PC-3 (cell line): ENCODE measurements around the gene ZNF768. TPM values are rescaled to one million over a fixed set of nuclear protein-coding genes. Genes with fewer than 3 reads are reported as not detected.

Experiments
- ATAC-seq: fragments of 200-7000 bp; cut with Tn5 transposase; 2 replicates; pipeline ENCODE4 v1.9.1; 2020; ENCODE audit warnings: mild to moderate bottlenecking, moderate library complexity
- BruUV-seq: library from RNA; stranded (reverse); fragments of 400-500 nt; replicated peaks from 2 replicates; lab custom pipeline; 2021; lab: Mats Ljungman, UMichigan
- CTCF ChIA-PET: fragments of 300-600 bp; sonication (Branson Sonifier 250); formaldehyde crosslinking; loops from one replicate; lab custom pipeline; 2022; ENCODE audit warnings: antibody characterized with exemption; lab: Charles Lee
- POLR2A ChIA-PET: fragments of 300-600 bp; sonication (Branson Sonifier 250); formaldehyde crosslinking; loops from one replicate; lab custom pipeline; 2022; ENCODE audit warnings: antibody characterized with exemption; ENCODE audit not compliant: unreplicated experiment; lab: Charles Lee
- DNase-seq: peaks from one replicate; pipeline ENCODE4 v3.0.0-alpha.2; 2015
- H2AFZ ChIP-seq: fragments of 300-600 bp; sonication (generic); 2 replicates; pipeline ENCODE4 v1.6.0; 2016; ENCODE audit warnings: antibody characterized with exemption, low read length
- H3F3A ChIP-seq: fragments of 300-600 bp; sonication (generic); one replicate; pipeline ENCODE4 v1.6.0; 2017; ENCODE audit warnings: antibody characterized with exemption, low read length, control low read depth, mild to moderate bottlenecking; ENCODE audit not compliant: unreplicated experiment
- H3K27ac ChIP-seq: fragments of 300-600 bp; sonication (generic); 2 replicates; pipeline ENCODE4 v1.5.1; 2016; ENCODE audit warnings: mild to moderate bottlenecking, low read length
- H3K27me3 ChIP-seq: fragments of 300-600 bp; sonication (generic); 2 replicates; pipeline ENCODE4 v1.6.1; 2016; ENCODE audit warnings: low read length, mixed read lengths
- H3K36me3 ChIP-seq: fragments of 300-600 bp; sonication (generic); 2 replicates; pipeline ENCODE4 v1.6.1; 2016; ENCODE audit warnings: low read depth, mixed run types, low read length, mixed read lengths
- H3K4me1 ChIP-seq: fragments of 300-600 bp; sonication (generic); 2 replicates; pipeline ENCODE4 v1.5.1; 2016; ENCODE audit warnings: low read length; ENCODE audit not compliant: insufficient read depth
- H3K4me2 ChIP-seq: fragments of 300-600 bp; sonication (generic); 2 replicates; pipeline ENCODE4 v1.6.0; 2016; ENCODE audit warnings: low read length
- H3K4me3 ChIP-seq: fragments of 300-600 bp; sonication (generic); 2 replicates; pipeline ENCODE4 v1.5.1; 2016; ENCODE audit warnings: mild to moderate bottlenecking, low read length, mixed read lengths
- H3K79me2 ChIP-seq: fragments of 300-600 bp; sonication (generic); 2 replicates; pipeline ENCODE4 v1.6.1; 2017; ENCODE audit warnings: low read length, mixed read lengths
- H3K9ac ChIP-seq: fragments of 300-600 bp; sonication (generic); 2 replicates; pipeline ENCODE4 v1.6.0; 2016; ENCODE audit warnings: mild to moderate bottlenecking, low read length
- H3K9me2 ChIP-seq: fragments of 300-600 bp; sonication (generic); replicated peaks from 2 replicates; pipeline ENCODE4 v1.6.1; 2016; ENCODE audit warnings: mixed run types, low read length, mixed read lengths
- H3K9me3 ChIP-seq: fragments of 300-600 bp; sonication (generic); 2 replicates; pipeline ENCODE4 v1.6.1; 2016; ENCODE audit warnings: low read length, mixed read lengths
- H4K20me1 ChIP-seq: fragments of 300-600 bp; sonication (generic); 2 replicates; pipeline ENCODE4 v1.6.1; 2016; ENCODE audit warnings: low read length, mixed read lengths
- CTCF ChIP-seq: fragments of 300-600 bp; sonication (generic); conservative IDR thresholded peaks from 2 replicates; pipeline ENCODE4 v1.5.1; 2017; ENCODE audit warnings: antibody characterized with exemption, low read depth, mild to moderate bottlenecking, low read length
- EZH2 ChIP-seq: fragments of 300-600 bp; sonication (generic); IDR thresholded peaks from one replicate; pipeline ENCODE4 v1.6.1; 2017; ENCODE audit warnings: antibody characterized with exemption, mild to moderate bottlenecking, low read length; ENCODE audit not compliant: unreplicated experiment
- EZH2phosphoT487 ChIP-seq: fragments of 300-600 bp; sonication (generic); IDR thresholded peaks from 2 replicates; pipeline ENCODE4 v1.6.1; 2018; ENCODE audit warnings: mild to moderate bottlenecking, antibody characterized with exemption, low read length, borderline replicate concordance
- intact Hi-C: fragments of 100-400 bp; cut with micrococcal nuclease; formaldehyde crosslinking; loops from 2 replicates; pipeline ENCODE4 v1.9.0; 2023
- total RNA-seq: library from RNA; depleted of rRNA; stranded (reverse); fragments of >200 nt; gene quantifications from 2 replicates; pipeline ENCODE4 v1.2.3, GENCODE V29; 2014

Gene ZNF768
- total RNA-seq, 1 experiment from 2014 or later = 31.2 TPM

GRCh38 chr16:30567991-30568638 lies 41.7 kb upstream of the ZNF768 start:
- H3K27me3 ChIP-seq = no peaks in the 10 kb centered on the region
- H3K9me3 ChIP-seq = no peaks in the 10 kb centered on the region
- ChIA-PET POLR2A (interaction anchor here (1.0 kb wide), 1 partner anchor 10 kb away, joined by 5 read pairs; the partner anchor contains the start of gene ZNF764), CTCF (no interaction called here)
- no peak for TF ChIP-seq EZH2phosphoT487
- no peak for TF ChIP-seq EZH2
- TF ChIP-seq CTCF = no peak
- H3F3A ChIP-seq = no peaks in the 10 kb centered on the region
- H3K27ac ChIP-seq = peak overlapping the region; percentile 96
- no peak overlapping the region for H2AFZ ChIP-seq
- H3K4me2 ChIP-seq = peak overlapping the region; percentile 60
- no peak overlapping the region for H3K4me3 ChIP-seq
- peak overlapping the region; percentile 76 for H3K9ac ChIP-seq
- H3K79me2 ChIP-seq = peaks cover 7% of the 10 kb centered on the region; the same call in 1 of the 2 replicates
- BruUV-seq = no TSS peak
- DNase-seq (peak; percentile 87), ATAC-seq (peak; percentile 39)
- H4K20me1 ChIP-seq = no peaks in the 10 kb centered on the region
- H3K9me2 ChIP-seq = no peaks in the 10 kb centered on the region
- H3K36me3 ChIP-seq = no peaks in the 10 kb centered on the region
- intact Hi-C loops = no loop called here
- H3K4me1 ChIP-seq = peaks cover 34% of the 10 kb centered on the region

GRCh38 chr16:30567160-30567990 lies 41.0 kb upstream of the ZNF768 start:
- H3K9me2 ChIP-seq = no peaks in the 10 kb centered on the region
- H3K36me3 ChIP-seq = no peaks in the 10 kb centered on the region
- no peak overlapping the region for H3K4me3 ChIP-seq
- H3K27ac ChIP-seq = peak overlapping the region; percentile 96
- no peak overlapping the region for H2AFZ ChIP-seq
- intact Hi-C loops = no loop called here
- peak overlapping the region; percentile 43 for H3K4me2 ChIP-seq
- H3K9ac ChIP-seq = peak overlapping the region; percentile 76
- ChIA-PET CTCF (no interaction called here), POLR2A (interaction anchor here (1.0 kb wide), 1 partner anchor 9 kb away, joined by 5 read pairs; the partner anchor contains the start of gene ZNF764)
- peaks cover 34% of the 10 kb centered on the region for H3K4me1 ChIP-seq
- no peak for TF ChIP-seq EZH2
- TF ChIP-seq CTCF = no peak
- TF ChIP-seq EZH2phosphoT487 = no peak
- H3F3A ChIP-seq = no peaks in the 10 kb centered on the region
- no peaks in the 10 kb centered on the region for H3K27me3 ChIP-seq
- H4K20me1 ChIP-seq = no peaks in the 10 kb centered on the region
- no peaks in the 10 kb centered on the region for H3K9me3 ChIP-seq
- no TSS peak for BruUV-seq
- DNase-seq (peak; percentile 58), ATAC-seq (no peak)
- peaks cover 2% of the 10 kb centered on the region; the same call in 1 of the 2 replicates for H3K79me2 ChIP-seq
